K562 (cell line): Measurements from ENCODE around the gene ARAP1. TPM values are rescaled to one million over a fixed set of nuclear protein-coding genes. Genes with fewer than 3 reads are reported as not detected.

Experiments
- HDAC1 ChIP-seq, 2 experiments: fragments of 450-650 bp; IDR thresholded peaks; 2 replicates each; pipeline ENCODE4 v1.6.1; 2016 to 2017; ENCODE audit warnings: inconsistent platforms in 1 of 2, mild to moderate bottlenecking in 1 of 2, moderate library complexity in 1 of 2
- HLTF ChIP-seq: fragments of 450-650 bp; IDR thresholded peaks from 2 replicates; pipeline ENCODE4 v1.6.1; 2016
- PHF8 ChIP-seq: fragments of 200-600 bp; sonication (generic); IDR thresholded peaks from 2 replicates; pipeline ENCODE4 v1.6.1; 2012; ENCODE audit warnings: mixed run types, mild to moderate bottlenecking, inconsistent platforms, low read length, moderate library complexity, borderline replicate concordance
- REST ChIP-seq, 2 experiments: fragments of 450-650 bp; formaldehyde crosslinking in 1 of 2; IDR thresholded peaks; 2 replicates each; pipeline versions ENCODE4 v1.4.0 to v1.6.1; 2014 to 2020; ENCODE audit warnings: mild to moderate bottlenecking in 2 of 2, borderline replicate concordance in 1 of 2, low read depth in 1 of 2
- polyA plus RNA-seq, 8 experiments: library from polyadenylated mRNA; depleted of rRNA in 4 of 8; stranded (reverse) in 5 of 8; unstranded in 3 of 8; fragments of >200 nt; fragmentation: Nextera tagmentation in 2 of 8; fragmentation: Illumina TruSeq in 1 of 8; extraction: Ambion mirVana in 2 of 8; extraction: Trizol in 1 of 8; gene quantifications; 2 replicates each; pipeline versions ENCODE4 v1.2.1 to v1.2.3, GENCODE V29; 2011 to 2014; ENCODE audit warnings: inconsistent platforms in 1 of 8, missing spikeins in 1 of 8
- total RNA-seq, 7 experiments: library from RNA; depleted of rRNA in 6 of 7; stranded (reverse); fragments of >200 nt in 6 of 7; fragmentation: Illumina TruSeq in 2 of 7; extraction: Trizol in 2 of 7; gene quantifications; 2 replicates each; pipeline versions ENCODE4 v1.2.1 to v1.2.3, GENCODE V29; 2011 to 2021; ENCODE audit warnings: low replicate concordance in 1 of 7
- TF ChIP-seq, protein P1 (sequence below): fragments of 250-450 bp; sonication (Bioruptor Pico); IDR thresholded peaks from 2 replicates; pipeline ENCODE4 v1.5.0; 2020; ENCODE audit warnings: mild to moderate bottlenecking

The ARAP1 gene
- total and polyA plus RNA-seq, 9 of the 15 experiments (the other 6 are each of a cell fraction or from before 2014, with no cell fraction given) = 0.23 to 67.0 (median 24.6) TPM

- no peak for TF ChIP-seq REST (IDR thresholded peaks at IDR 0.05; ENCODE audit: borderline replicate concordance)
- TF ChIP-seq REST (CRISPR knock-in tag; IDR thresholded peaks at IDR 0.05; ENCODE audit: low read depth) = no peak
- TF ChIP-seq HLTF = no peak
- TF ChIP-seq HDAC1 (IDR thresholded peaks at IDR 0.05) = no peak
- TF ChIP-seq, protein P1, sequence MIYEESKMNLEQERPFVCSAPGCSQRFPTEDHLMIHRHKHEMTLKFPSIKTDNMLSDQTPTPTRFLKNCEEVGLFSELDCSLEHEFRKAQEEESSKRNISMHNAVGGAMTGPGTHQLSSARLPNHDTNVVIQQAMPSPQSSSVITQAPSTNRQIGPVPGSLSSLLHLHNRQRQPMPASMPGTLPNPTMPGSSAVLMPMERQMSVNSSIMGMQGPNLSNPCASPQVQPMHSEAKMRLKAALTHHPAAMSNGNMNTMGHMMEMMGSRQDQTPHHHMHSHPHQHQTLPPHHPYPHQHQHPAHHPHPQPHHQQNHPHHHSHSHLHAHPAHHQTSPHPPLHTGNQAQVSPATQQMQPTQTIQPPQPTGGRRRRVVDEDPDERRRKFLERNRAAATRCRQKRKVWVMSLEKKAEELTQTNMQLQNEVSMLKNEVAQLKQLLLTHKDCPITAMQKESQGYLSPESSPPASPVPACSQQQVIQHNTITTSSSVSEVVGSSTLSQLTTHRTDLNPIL (CRISPR knock-in tag) = no peak
- peak; percentile 5; the same call in 1 of the 2 replicates for TF ChIP-seq PHF8
These were observed 109.9 kb downstream of the ARAP1 start (continued) for GRCh38 chr11:72642043-72642883.
